CD4-positive, alpha-beta T cell treated with Interleukin-2 at 100 ng/mL for 4 hours (primary cell): ENCODE measurements around the gene PYM1.
A peak's percentile ranks its signal among the peaks of the same experiment; 100 is the strongest.

Experiments
- DNase-seq: peaks from one replicate; pipeline ENCODE4 v3.0.0-alpha.2; 2020; ENCODE audit warnings: low spot score

The PYM1 gene

DNA sequence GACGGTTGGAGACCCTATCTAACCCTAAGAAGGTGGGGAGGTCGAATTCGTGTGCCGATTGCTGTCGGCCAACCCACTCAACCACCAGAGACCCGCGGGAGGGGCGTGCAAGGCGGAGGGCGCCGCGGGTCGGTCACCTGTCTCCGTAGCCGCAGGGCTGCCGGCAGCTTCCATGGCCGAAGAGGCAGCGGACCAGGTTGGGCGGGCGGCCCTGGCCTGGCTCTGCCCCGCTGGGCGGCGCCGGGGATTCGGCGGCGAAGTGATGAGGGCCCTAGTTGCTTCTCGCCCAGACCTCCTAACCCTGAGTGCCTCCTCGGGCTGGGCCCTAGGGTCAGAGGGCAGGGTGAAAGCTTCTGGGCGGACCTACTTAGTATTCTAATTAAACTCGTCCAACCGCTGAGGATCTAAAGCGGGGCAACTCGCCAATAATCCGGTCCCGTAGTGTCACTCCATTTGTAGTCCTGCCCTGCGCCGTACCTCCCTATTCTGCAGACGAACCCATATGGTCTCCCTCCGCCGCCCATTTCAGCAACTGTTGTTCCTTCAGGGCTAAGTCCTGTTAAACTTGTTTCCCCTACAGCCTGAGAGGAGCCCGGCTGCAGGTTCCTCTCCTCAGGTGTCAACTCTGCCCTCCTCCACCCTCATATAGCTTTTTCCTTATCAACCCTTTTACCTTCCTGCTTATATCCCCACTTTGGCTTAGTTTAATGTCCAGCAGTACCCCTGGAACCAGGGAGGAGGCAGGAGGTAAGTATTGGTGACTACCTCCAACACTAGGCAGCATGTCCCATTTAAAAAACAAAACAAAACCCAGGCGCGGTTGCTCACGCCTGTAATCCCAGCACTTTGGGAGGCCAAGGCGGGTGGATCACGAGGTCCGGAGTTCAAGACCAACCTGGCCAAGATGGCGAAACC lies at the start of gene PYM1:
PYM1 (minus strand) TSS at position 307 of the 915 bp plus-strand sequence; CDS start at position 174, 133 bp downstream.
- peak; percentile 79 for DNase-seq

DNA sequence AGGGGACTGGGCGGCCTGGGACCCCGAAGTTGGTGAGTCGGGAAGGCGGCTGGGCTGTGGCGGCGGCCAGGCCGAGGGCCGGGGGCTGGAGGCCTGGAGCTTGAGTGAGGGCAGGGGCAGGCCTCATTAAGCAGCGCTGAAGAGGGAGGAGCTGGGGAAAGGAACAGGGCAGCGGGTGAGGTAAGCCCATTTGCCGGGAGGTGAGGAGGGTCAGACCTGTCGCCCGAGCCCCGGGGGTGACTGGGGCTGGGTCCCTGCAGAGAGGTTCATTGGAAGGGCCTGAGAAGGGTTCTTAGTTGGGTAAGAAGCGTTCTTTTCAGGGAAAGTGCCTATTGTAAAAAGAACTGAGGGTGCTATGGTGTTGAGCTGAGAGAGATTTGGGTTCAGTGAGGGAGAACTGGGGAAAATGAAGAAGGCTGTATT lies 46.6 kb upstream of the PYM1 start:
- peak; percentile 24 for DNase-seq

DNA sequence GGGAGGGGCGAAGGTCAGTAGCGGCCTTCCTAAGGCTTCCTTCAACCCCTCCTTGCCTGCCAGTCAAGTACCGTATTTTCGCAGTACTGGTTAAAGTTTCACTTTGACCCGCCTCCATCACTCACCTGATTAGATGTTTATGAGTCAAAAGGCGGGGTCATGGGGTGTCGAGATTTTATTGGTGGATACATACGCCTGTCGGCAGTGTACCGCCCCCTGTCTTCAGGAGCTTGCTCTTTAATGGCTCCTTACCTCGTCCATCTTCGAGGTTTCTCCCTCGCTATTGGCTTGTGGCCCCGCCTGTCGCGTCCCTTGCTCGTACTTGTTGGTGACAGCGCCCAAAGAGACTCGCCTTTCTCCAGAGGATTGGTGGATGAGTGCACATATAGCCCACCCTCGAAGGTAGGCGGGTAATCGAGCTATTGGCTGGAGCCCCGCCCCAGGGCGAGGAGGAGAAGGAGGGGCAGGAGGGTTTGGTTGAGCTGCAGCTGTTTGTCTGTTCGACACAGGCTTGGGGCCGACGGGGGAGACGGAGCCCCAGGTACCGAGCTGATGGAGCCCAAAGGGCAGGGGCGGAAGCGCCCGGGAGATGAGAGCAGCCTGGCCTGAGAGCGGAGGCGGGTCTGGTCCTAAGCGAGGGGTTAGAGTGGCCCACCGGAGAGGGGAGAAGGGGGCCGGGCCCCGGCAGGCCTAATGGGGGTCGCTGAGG lies 46.1 kb upstream of the PYM1 start, which contains the start of gene RAB5B:
RAB5B (plus strand) TSS at position 480 of the 709 bp plus-strand sequence. CDS start 12,883 bp downstream, outside the sequence.
- DNase-seq, result peak; percentile 100

DNA sequence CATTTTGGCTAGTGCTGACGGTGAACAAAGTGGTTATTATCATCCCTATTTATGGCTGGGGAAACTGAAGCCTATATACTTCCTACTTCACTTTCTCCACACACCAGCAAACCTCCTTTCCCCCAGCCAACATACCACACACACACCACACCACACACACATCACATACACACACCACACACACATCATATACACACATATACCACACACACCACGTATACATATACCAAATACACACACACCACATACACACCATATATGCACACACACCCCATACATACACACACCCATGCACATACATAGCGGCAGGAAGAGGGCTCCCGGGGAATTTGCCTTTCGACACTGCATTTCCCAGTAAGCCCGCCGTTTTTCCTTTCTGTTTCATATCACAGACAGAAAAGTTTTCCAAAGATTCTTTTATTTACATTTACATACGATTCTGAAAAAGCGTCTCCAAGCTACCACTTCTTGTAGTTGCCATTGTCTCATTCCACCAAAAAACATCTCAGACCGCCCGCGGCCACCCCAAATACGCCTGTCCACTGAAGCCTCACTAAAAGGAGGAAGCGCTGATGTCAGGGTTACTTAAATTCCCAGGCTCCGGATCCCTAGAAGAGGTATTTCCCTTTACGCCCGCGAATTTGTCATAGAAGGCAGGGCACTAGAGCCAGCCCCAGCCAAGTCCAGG lies 45.4 kb upstream of the PYM1 start:
- no peak for DNase-seq

DNA sequence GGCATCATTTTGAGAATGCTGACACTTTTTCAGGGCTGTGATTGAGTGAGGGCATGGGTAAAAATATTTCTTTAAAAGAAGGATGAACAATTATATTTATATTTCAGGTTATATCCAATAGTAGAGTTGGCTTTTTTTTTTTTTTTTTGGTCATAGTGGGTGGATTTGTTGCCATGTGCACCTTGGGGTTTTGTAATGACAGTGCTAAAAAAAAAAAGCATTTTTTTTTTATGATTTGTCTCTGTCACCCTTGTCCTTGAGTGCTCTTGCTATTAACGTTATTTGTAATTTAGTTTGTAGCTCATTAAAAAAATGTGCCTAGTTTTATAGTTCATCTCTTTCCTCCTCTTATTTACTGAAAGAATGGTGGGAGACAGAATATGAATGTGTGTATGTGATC lies 44.8 kb upstream of the PYM1 start:
- DNase-seq, result no peak

DNA sequence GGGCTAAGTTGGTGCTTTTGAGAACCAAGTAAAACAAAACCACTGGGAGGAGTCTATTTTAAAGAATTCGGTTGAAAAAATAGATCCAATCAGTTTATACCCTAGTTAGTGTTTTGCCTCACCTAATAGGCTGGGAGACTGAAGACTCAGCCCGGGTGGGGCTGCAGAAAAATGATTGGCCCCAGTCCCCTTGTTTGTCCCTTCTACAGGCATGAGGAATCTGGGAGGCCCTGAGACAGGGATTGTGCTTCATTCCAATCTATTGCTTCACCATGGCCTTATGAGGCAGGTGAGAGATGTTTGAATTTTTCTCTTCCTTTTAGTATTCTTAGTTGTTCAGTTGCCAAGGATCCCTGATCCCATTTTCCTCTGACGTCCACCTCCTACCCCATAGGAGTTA lies 44.3 kb upstream of the PYM1 start:
- no peak for DNase-seq

DNA sequence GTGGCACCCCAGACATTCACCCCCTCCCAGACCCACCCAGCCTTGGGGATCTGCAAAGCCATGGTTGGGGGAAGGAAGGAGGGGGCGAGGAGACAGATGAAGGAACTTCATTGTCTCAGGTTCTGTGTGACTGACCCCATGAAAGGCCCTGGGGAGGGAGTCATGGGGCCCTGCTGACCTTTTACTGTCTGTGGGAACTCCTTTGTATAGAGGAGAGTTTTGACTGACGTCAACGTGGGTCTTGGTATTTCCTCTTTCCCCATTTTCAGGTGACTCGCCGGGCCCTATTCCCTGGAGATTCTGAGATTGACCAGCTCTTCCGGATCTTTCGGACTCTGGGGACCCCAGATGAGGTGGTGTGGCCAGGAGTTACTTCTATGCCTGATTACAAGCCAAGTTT lies 43.1 kb upstream of the PYM1 start:
- no peak for DNase-seq

DNA sequence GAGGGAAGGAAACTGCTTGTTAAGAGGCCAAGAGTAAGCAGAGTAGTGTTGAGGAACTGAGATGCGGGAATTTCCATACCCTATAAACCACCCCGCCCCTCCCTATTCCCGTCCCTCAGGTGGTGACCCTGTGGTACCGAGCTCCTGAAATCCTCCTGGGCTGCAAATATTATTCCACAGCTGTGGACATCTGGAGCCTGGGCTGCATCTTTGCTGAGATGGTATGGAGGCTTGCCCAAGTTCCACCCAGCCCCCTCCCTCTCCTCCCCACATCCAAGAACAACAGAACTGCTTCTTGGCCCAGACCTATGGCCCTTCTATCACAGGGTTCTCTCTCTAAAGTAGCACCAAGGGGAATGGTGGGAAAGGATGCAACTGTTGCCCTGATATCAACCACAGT lies 41.7 kb upstream of the PYM1 start:
- DNase-seq, result no peak

DNA sequence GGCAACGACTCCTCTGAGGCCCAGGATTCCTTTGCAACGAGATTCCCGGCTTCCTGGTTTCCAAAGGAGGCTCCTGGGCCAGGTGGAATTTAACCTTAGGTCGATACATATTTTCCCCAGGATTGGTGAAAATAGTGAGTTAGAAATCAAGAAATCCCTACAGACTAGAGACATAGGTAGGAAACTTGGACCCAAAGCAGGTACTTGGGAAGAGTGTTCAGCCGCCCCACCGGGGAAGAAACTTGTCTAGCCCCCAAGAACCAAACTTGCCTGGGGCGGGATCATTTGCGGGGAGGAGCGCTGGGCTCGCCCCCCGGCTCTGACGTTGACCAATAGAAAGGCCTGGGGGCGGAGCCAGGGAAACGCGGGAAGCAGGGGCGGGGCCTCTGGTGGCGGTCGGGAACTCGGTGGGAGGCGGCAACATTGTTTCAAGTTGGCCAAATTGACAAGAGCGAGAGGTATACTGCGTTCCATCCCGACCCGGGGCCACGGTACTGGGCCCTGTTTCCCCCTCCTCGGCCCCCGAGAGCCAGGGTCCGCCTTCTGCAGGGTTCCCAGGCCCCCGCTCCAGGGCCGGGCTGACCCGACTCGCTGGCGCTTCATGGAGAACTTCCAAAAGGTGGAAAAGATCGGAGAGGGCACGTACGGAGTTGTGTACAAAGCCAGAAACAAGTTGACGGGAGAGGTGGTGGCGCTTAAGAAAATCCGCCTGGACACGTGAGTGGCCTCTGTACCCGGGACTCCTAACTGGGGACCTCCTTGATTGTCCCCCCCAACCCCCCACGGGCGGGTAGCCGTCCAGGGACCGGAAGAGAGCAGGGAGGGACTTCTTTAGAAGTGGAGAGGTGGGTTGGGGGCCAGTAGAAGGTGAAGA lies 39.0 kb upstream of the PYM1 start, which contains the start of gene CDK2:
CDK2 (plus strand) TSS at position 423 of the 874 bp plus-strand sequence; CDS start at position 602, 179 bp downstream.
- DNase-seq, result peak; percentile 84

DNA sequence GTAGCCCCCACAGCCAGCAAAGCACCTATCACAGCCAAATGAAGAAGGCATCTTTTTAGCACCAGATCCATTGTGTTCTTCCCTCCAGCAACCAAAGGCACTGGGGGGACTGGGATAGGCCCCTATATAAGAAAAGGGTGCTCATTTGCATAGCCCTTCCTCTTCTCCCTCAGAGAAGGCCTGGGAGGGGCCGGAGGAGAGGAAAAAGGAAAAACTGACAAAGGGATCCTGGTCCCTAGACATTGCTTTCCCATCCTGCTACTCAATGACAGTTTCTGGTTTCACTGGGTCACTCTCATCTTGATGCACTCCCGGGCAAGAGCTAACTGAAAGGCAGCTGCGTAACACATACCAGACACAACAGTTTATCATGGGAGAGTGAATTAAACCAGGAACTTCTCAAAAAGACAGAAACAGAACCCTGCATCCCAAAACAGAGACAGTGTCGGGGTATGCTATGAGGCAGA lies 38.3 kb upstream of the PYM1 start, which contains the start of gene PMEL:
PMEL (minus strand) TSS at position 102 of the 467 bp plus-strand sequence; CDS start at position 71, 31 bp downstream.
- DNase-seq, result no peak

DNA sequence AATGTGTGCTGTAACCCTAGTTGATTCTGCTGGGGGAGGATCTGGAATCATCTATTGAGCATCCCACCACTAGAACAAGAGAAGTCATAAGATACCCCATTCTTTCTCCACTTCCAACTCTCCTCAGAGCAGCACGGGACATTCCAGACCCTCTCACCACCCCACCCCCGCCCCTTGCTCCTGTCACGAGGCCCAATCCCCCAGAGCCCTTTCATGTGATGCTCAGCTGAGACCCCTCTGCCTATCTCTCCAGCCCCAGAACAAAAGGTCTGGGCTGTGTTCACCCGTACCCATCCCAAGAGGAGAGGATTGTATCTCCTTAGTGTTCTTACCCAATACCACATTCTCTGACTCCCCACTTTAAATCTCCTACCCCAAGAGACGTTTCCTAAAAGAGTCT lies 37.5 kb upstream of the PYM1 start:
- DNase-seq, result no peak

DNA sequence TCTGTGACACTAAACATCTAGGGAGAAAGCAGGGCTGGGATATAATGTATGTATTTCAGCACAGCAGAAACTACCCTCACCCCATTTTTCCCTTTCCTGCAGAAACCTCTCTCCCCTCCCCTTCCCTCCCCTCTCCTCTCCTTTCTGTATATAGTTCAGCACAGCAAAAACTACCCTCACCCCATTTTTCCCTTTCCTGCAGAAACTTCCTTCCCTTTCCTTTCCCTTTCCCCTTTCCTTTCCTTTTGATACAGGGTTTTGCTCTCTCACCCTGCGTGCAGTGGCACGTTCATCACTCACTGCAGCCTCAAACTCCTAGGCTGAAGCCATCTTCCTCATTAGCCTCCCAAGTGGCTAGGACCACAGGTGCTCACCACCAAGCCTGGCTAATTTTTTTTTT lies 36.1 kb upstream of the PYM1 start:
- no peak for DNase-seq

DNA sequence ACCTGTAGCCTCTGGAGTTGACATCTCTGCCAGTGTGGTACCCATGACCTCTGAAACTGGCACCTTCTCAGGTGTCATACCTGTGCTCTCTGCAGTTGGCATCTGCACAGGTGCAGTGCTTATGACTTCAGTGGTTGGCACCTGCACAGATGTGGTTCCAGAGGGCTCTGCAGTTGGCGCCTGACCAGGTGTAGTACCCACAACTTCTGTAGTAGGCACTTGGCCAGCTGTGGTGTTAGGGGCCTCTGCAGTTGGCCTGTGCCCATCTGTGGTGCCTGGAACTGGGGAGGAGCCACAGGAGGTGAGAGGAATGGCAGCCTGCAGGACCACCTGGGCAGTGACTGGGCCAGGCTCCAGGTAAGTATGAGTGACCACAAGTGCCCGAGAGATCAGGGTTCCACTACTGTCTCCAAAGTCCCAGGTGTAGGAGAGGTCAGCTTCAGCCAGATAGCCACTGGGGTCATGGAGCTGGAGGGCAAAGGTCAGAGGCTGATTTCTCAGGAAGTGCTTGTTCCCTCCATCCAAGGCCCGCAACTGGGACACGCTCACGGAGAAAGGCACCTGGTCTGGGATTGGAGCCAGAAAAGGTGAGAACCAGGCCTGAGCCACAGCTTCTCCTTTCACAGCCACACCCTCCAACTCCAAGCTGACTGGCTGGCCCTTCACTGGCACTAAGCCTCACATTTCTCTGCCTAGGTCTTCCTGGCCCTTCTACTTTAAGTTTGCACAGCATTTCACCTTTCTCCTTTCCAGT lies 29.6 kb upstream of the PYM1 start:
- DNase-seq, result no peak

DNA sequence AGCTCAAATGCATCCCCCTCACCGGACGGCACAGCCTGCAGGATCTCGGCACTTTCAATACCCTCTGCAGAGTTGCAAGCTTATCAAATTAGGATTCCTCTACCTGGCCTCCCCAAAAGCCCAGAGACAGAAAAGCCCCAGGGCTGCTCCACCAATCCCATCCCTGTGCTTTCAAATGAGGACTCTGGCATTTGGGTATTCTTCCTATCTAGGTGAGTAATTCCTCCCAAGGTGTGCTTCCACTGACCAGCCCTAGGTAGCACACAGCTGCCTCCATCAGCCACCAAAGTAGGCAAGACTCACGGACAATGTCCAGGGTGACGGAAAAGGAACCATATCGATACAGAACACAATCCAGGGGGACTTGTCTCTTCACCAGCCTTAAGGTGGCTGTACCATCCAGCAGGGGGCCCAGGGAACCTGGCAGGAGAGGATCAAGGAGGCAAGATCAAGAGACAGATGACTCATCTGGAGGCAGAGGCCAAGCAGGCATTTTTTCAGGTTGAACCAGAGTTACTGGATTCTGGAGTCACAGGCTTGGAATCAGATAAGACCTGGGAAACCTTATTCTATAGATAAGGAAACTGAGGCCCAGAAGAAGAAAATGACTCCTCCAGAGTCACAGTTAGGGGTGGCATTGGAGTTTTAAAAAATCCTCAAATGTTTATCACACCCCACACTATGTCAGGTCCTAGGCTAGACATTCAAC lies 28.3 kb upstream of the PYM1 start:
- DNase-seq, result peak; percentile 55

DNA sequence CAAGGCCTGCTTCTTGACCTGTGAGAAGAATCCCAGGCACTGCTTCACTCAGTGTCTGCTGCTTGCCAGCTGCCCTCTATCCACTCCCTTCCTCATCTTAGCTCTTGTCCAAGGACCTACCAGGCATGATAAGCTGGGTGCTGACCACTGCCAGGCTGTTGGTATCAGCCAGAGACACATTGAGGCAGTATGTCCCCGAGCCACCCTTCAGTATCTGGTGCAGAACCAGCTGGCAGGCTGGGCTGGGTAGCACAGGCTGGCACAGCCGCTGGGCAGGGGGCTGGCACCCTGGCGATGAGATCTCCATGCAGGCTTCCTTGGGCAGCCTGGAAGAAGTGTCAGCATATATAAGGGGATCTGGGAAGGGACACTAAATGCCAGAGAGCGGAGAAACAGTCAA lies 27.6 kb upstream of the PYM1 start:
- DNase-seq, result no peak

DNA sequence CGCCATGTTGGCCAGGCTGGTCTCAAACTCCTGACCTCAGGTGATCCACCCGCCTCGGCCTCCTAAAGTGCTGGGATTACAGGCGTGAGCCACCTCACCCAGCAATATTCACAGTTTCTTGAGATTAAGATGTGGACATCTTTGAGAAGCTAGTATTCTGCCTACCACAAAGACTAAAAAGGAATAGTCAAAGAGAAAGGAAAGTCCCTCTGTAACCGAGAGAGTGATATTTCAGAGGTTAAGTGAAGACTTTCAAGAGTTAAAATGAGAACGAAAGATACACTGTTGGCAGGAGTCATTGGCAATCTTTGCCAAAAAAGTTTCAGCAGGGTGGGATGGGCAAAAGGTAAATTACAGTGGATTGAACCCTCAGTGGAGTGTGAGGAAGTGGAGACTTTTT lies 18.9 kb upstream of the PYM1 start:
- no peak for DNase-seq

DNA sequence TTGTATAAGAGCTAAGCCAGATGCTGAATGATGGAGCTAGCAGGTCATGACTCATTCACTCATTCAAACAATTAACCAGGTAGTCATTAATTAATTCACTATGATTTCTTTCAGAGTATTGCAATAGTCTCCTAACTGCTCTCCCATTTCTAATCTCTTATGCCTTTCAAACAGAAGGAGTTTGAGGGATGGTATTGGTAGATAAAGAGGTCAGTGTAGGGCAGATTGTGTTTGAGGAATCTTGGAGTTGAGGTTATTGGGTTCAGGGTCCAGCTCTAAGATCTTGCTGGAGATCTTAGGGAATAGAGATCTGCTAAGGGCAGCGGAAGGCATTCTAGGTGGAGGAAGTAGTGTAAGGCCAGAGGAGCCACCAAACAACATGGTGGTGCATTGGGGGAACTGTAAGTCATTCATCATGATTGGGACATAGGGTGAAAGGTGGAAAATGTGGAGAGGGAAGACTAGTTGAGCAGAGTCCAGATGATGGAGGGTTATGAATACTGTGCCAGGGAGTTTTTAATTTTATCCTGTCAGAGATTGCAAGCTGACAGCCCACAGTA lies 15.0 kb upstream of the PYM1 start:
- no peak for DNase-seq

DNA sequence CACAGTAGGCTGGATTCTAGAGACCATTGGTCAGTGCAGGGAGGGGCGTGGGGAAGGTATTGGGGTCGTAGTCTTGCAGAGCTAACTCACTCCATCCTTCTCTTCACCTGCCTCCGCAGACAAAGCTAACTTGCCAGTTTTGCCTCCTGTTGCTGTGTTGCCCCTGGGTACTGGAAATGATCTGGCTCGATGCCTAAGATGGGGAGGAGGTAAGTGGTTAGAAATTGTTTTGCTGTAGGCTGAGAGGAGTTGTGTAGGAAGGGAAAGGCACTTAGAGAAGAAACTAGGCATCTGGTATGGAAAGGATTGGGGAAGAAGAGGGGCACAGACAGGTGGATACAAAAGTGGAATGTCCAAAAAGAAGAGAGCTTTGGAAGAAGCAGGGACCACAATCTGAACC lies 14.4 kb upstream of the PYM1 start:
- no peak for DNase-seq

DNA sequence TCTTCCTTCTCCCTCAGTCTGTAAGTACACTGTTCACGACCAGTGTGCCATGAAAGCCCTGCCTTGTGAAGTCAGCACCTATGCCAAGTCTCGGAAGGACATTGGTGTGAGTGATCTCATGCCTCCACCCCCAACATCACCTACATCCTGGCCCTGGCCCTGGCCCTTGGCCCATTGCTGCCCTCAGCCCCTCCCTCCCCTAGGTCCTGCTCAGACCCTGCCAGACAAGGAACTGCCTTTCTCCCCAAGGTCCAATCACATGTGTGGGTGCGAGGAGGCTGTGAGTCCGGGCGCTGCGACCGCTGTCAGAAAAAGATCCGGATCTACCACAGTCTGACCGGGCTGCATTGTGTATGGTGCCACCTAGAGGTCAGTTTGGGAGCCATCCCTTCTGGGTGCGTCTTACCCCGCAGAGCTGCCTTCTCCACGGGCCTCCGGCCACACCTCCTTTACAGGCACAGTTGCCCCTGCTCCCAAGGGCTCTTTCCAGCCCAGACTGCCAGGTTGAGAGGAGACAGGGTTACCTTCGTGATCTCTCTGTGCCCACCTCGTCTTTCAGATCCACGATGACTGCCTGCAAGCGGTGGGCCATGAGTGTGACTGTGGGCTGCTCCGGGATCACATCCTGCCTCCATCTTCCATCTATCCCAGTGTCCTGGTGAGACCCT lies 12.5 kb upstream of the PYM1 start:
- DNase-seq, result peak; percentile 90
